ENCODE data around the gene HECW1.
"Not testable (repeated sequence)": the region's sequence is repeated elsewhere in the genome, so short reads cannot be mapped to it uniquely, and the experiment has no call there.

HECW1 gene

GRCh38 chr7:43208242-43208641, 95.8 kb downstream of the HECW1 start:
- no peak for DNase-seq (ENCODE audit: low read depth)

- not testable (repeated sequence) for DNase-seq (ENCODE audit: low read depth)
These were observed 98.1 kb downstream of the HECW1 start for GRCh38 chr7:43210539-43210938.

- no peak for DNase-seq (ENCODE audit: low read depth)
These were observed 98.8 kb downstream of the HECW1 start for GRCh38 chr7:43211286-43211685.

DNA sequence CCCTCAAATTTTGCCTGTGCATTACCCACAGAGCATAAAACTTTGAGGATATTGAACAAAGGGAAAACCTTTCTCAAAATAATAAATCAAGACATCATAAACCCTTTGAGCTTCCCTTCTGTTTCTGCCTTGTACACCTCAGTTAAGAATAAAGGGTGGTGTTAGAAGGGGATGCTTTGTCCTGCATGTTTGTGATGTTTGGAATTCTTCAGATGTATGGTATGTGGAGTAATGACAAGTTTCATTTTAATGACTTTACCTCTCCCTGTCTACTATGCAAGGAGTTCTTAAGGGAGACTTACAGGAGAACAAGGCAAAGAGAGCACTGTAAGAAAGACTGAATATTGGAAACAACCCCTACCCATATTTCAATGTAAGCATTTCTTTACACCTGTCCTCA, 99.2 kb downstream of the HECW1 start:
- DNase-seq (ENCODE audit: low read depth), result no peak

GRCh38 chr7:43212921-43213320, 100.5 kb downstream of the HECW1 start:
- DNase-seq (ENCODE audit: low read depth), result no peak

- no peak for DNase-seq (ENCODE audit: low read depth)
These were observed 102.6 kb downstream of the HECW1 start for GRCh38 chr7:43215061-43215460.

GRCh38 chr7:43217055-43217454, 104.6 kb downstream of the HECW1 start:
- no peak for DNase-seq (ENCODE audit: low read depth)

GRCh38 chr7:43218901-43219300, 106.5 kb downstream of the HECW1 start:
- DNase-seq (ENCODE audit: low read depth), result not testable (repeated sequence)

DNA sequence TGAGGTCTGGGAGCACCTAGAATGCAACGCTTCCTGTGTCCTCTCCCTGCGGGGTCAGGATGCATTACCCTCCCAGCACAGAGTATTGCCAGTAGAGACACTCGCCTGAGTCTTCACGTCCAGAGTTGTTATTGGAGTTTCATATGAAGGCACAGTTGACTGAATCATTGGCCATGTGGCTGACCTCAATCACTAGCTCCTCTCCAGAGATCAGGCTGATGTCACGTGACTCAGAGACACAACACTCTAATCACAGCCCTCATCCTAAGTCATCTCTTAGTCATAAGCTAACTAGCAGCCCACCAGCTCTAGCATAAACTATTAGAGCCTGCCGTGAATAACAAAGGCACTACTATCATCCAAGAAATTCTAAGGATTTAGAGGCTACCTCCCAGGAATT, 107.8 kb downstream of the HECW1 start:
- DNase-seq (ENCODE audit: low read depth), result no peak

DNA sequence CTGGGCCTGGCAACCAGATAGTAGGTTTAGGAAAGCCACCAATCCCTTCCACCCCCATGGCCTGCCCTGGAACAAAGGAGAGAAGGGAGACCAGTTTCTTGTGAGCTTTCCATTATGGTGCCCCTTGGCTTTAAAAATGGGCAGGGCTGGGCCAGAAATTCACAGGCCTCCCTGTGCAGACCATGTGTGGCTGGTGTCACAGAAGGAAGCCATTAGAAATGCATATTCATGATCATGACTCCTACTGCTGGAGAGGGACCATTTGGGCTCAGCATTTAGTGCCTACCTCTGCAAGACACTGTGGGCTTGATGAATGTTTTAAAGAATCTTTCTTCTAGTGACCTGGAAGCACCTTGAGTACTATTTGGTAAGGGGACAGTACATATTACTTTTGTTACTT, 108.3 kb downstream of the HECW1 start:
- DNase-seq (ENCODE audit: low read depth), result no peak

DNA sequence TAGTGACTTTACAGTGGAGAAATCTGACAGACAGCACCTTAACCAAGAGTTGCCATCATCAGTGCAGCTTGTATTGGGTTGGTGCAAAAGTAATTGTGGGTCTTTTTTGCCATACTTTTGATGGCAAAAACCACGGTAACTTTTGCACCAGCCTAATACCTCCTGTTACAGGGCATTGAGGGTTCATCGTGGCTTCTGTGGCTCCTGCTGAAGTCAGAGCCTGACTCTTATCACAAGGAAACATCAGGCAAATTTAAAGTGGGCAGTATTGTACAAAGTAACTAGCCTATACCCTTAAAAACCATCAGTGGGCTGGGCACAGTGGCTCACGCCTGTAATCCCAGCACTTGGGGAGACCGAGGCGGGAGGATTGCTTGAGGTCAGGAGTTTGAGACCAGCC, 117.4 kb downstream of the HECW1 start:
- DNase-seq (ENCODE audit: low read depth), result no peak

DNA sequence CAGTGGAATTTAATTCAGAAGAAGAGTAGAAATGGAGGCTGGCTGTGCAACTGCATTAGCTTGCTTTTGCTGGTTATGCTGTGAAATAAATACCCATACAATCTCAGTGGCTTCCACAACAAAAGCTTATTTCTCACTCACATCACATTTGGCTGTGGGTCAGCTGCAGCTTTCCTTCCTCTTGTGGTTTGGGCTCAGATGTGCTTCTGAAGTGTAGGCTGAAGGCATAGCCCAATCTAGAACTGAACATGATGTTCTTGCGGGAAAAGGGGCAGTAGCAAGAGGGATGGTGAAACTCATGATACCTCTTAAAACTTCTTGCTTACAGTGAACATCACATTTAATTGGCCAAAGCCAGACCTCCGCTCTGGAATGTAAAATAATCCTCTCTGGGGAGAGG, 119.9 kb downstream of the HECW1 start:
- no peak for DNase-seq (ENCODE audit: low read depth)

- no peak for DNase-seq (ENCODE audit: low read depth)
These were observed 121.6 kb downstream of the HECW1 start for GRCh38 chr7:43234073-43234472.

GRCh38 chr7:43234968-43235367, 122.5 kb downstream of the HECW1 start:
- no peak for DNase-seq (ENCODE audit: low read depth)

DNA sequence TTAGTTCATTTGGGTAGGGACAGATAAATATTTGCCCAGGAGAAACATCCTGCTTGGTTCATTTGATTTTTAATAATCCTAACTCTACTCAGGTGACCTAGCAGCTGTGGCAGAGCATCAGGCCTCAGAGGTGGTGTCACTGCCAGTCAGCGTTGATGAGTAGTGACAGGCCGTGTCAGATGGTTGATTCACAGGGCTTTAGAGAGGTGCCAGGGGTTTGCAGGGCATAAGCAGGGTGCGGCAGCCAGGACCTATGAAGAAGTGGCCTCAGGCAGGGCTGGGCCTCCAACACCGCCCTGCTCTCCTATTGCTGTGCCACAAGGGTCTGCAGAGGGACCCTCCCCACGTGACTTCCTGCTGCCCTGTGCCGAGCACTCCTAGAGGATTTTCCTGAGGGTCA, 128.1 kb downstream of the HECW1 start:
- DNase-seq (ENCODE audit: low read depth), result no peak

GRCh38 chr7:43242628-43243255, 130.3 kb downstream of the HECW1 start:
- DNase-seq (ENCODE audit: low read depth), result no peak

GRCh38 chr7:43244232-43244631, 131.8 kb downstream of the HECW1 start:
- no peak for DNase-seq (ENCODE audit: low read depth)

- DNase-seq (ENCODE audit: low read depth), result no peak
These were observed 132.3 kb downstream of the HECW1 start for GRCh38 chr7:43244784-43245183.

GRCh38 chr7:43247757-43248156, 135.3 kb downstream of the HECW1 start:
- DNase-seq (ENCODE audit: low read depth), result no peak

DNA sequence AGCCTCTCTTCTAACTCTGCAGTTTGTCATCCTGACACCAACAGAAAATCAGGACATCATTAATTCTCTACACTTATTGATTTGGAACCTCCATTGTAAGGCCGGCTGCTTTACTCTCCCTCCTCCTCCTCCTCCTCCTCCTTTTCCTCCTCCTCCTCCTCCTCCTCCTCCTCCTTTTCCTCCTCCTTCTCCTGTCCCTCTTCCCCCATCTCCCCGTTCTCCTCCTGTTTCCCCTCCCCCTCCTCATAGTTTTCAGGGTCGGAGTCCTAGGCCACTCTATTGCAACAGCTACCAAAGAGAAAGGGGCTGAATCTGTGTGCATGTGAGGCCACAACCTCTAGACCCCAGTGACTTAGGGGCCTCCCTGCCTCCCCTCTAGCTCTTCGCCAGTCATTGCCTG, 136.1 kb downstream of the HECW1 start:
- no peak for DNase-seq (ENCODE audit: low read depth)

- peak; percentile 45 for DNase-seq (ENCODE audit: low read depth)
These were observed 136.7 kb downstream of the HECW1 start for GRCh38 chr7:43248961-43249822.

- no peak for DNase-seq (ENCODE audit: low read depth)
These were observed 137.3 kb downstream of the HECW1 start for GRCh38 chr7:43249823-43250145.

DNA sequence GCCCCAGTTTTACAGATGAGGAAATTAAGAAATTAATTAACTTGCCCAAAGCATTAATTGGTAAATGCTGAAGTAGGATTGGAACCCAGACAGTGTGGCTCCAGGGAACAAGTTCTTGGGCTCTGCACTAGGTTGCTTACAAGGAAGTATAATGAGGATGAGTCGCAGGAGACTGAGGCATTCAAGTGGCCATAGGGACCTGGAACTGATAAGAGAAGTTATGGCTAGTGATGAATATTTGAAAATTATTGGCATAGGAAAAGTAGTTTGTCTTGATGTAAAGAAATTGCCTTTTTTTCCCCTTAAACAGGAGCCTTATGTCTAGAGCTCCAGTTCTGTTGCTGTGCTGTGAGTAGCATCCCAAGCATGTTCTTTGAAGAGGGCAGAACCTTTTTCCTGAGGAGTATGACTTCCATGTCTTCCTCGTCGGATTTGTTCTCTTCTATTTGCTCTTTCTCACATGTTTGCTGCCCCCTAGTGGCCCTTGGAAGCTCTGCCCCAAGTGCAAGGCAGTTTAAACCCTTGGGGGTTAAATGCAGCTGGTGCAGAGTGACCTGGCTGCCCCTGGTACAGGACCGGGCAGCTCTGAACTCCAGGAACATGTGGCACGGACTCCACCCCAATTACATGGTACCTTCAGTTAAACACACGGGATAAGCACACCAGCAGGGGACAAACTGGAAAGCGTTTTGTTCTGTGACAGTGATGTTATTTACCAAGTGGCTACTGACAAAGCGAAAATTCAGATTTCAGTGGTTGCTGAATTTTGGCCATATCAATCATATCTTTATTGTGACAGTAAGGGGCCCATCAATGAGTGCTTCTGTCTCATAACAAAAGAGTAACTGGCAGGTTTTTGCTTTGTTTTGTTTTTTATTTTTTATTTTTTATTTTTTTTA, 148.8 kb downstream of the HECW1 start:
- peak; percentile 67 for DNase-seq (ENCODE audit: low read depth)

Data from GM04504 (cell line).